IMR-90 (cell line): ENCODE measurements around the gene CREBZF.

Experiments
- CTCF ChIP-seq: conservative IDR thresholded peaks from 2 replicates; pipeline ENCODE4 v1.5.1; 2012; ENCODE audit warnings: mild to moderate bottlenecking, low read depth, low read length, improper control_type of control experiment
- ELK1 ChIP-seq: fragments of 150-350 bp; IDR thresholded peaks from 2 replicates; pipeline ENCODE4 v1.6.1; 2016; ENCODE audit warnings: low read depth, mild to moderate bottlenecking, low read length, moderate library complexity, borderline replicate concordance
- MAFK ChIP-seq: IDR thresholded peaks from 2 replicates; pipeline ENCODE4 v1.6.1; 2012; ENCODE audit warnings: low read depth, low read length, improper control_type of control experiment
- POLR2A ChIP-seq: IDR thresholded peaks from 2 replicates; pipeline ENCODE4 v1.6.1; 2012; ENCODE audit warnings: mild to moderate bottlenecking, low read depth, low read length
- RAD21 ChIP-seq: IDR thresholded peaks from 2 replicates; pipeline ENCODE4 v1.6.1; 2012; ENCODE audit warnings: low read length, improper control_type of control experiment
- USF2 ChIP-seq: fragments of 150-350 bp; IDR thresholded peaks from 2 replicates; pipeline ENCODE4 v1.6.1; 2017; ENCODE audit warnings: mild to moderate bottlenecking, antibody characterized with exemption, low read length, low read depth

GRCh38 chr11:85704967-85705366, 40.0 kb upstream of the CREBZF start:
- TF ChIP-seq POLR2A (no peak), MAFK (peak; percentile 68; the same call in 1 of the 2 replicates), RAD21 (no peak), CTCF (no peak), USF2 (no peak), ELK1 (no peak)
